HG03442 (cell line): ENCODE measurements around the gene ZNF431.
A peak's percentile ranks its signal among the peaks of the same experiment; 100 is the strongest.
"Not testable (repeated sequence)": the region's sequence is repeated elsewhere in the genome, so short reads cannot be mapped to it uniquely, and the experiment has no call there.

ENCODE experiments used
- ATAC-seq: cut with Tn5 transposase; IDR thresholded peaks from one replicate; pipeline ENCODE4 v1.9.1; 2021; ENCODE audit warnings: mild to moderate bottlenecking, moderate library complexity; ENCODE audit not compliant: unreplicated experiment

The ZNF431 gene

DNA sequence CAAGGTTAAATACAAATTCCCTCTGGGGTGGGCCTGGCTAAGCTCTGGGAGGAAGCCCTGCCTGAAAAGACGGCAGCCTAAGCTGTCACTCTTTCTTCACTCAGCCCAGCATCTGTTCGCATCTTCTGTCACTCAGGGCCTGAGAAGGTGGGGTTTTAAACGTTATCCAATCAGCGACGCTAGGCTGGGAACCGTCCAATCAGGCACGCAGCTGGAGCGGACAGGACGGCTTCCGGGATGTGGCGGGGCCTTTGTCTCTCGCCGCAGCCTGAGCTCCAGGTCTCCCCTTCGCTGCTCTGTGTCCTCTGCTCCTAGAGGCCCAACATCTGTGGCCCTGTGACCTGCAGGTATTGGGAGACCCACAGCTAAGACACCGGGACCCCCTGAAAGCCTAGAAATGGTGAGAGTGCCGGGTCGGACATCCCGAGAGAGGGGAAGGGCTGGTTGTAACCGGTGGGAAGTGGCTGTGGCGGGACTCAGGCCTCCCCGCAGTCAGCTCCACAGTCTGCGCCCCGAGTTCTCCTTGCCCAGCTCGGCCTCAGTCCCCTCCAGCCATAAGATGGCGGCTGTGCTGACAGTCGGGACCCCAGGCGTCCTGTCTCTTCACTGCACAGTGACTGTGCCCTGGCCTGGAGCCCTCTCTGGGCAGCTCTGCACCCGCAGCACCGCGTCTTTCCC is at the start of gene ZNF431:
ZNF431 (plus strand) TSS at position 254 of the 678 bp plus-strand sequence; CDS start at position 398, 144 bp downstream.
- ATAC-seq, result peak; percentile 99

DNA sequence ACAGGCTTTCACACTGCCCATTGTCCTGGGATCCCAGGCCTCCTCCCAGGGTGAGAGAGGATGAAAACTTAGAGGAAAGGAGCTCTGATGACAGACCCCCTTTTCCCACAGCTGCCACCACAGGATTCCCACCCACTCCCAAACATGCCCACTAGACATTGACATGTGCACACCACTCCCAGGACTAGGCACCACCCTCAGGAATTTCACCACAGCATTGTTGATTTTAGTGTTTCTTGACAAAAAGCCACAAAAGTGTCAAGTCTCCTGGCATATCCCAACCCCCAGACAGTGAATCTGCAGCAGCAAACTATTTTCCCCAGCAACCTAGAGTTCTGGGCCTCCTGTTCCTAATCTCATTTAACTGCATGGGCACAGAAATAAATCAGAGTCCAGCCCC is 49.7 kb upstream of the ZNF431 start:
- no peak for ATAC-seq

DNA sequence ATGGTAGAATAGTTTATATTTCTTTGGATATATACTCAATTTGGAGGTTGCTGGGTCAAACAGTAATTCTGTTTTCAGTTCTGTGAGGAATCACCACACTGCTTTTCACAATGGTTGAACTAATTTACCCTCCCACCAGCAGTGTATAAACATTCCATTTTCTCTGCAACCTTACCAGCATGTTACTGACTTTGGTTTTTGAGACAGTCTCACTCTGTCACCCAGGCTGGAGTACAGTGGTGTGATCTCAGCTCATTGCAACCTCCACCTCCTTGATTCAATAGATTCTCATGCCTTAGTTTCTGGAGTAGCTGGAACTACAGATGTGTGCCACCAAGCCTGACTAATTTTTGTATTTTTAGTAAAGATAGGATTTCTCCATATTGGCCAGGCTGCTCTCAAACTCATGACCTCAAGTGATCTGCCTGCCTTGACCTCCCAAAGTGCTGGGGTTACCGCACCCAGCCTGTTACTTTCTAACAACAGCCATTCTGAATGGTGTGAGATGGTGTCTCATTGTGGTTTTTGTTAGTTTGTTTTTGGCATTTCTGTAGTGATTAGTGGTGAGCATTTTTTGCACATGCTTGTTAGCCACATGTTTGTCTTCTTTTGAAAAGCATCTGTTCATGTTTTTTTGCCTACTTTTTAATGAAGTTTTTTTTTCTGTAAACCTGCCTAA is 47.4 kb upstream of the ZNF431 start:
- no peak for ATAC-seq

DNA sequence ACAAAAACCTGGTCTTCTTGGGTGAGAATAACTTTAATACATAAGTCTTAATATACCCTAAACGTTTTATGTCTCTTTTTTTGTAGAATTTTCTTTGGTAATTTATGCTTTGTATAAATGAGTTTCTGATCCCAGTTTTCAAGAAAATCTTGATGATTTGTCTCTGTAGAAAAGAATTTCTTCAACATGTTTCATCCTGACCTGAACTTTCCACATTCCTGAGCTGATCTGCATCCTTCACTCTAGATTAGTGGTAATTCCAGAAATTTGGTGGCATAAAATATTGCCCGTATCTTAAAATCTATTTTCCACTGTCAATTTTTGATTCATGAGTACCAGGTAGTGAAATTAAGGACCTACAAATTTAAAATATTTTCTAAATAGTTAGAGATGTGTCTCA is 43.5 kb upstream of the ZNF431 start:
- no peak for ATAC-seq

DNA sequence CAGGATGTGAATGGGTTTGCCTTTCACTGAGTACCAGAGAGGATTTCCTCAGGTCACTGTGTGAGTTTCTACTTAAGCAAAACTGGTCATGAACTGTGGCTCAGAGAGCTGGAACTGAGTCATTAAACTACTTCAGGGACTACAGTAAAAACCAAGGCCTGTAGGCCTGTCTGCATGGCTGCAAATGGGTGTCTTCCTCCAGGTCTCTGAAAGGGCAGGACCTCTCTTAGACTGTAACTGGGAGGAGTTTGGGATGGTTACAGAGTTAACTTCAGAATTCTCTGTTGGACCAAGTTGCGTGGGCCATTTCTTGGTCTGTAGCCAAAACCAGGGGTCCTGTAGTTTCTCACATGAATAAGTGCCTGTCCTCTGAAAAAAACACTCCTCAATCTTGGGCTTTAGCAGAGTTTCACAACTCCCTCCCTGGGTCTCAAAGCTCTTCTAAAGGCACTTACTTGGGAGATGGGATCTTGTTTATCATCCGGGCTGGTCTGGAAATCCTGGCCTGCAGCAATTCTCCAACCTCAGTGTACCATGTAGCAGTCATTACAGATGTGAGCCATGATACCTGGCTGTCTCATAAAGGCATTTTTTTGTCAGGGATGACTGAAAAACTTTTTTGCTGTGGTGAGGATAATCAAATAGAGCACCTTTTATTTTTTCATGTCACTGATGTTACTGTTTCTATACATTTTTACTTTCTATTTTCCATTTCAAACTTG is 40.2 kb upstream of the ZNF431 start:
- ATAC-seq, result no peak

DNA sequence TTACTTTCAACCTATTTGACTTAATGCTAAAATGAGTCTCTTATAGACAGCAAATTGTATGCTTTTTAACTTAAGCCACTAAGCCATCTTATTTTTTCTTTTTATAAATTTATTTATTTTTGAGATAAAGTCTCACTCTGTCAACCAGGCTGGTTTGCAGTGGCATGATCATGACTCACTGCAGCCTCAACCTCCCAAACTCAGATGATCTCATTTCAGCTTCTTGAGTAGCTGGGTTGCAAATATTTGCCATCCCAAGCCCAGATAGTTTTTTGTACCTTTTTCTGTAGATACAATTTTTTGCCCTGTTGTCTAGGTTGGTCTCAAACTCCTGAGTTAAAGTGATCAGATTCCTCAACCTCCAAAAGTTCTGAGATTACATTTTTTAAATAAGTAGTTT is 32.7 kb upstream of the ZNF431 start:
- no peak for ATAC-seq

DNA sequence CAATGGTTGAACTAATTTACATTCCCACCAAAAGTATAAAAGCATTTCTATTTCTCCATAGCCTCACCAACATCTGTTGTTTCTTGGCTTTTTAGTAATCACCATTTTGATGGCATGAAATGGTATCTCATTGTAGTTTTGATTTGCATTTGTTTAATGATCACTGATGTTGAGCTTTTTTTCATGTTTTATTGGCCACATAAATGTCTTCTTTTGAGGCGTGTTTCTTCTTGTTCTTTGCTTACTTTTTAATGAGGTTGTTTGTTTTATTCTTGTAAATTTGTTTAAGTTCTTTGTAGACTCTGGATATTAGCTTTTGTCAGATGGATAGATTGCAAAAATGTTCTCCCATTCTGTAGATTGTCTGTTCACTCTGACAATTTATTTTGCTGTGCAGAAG is 31.7 kb upstream of the ZNF431 start:
- ATAC-seq, result no peak

DNA sequence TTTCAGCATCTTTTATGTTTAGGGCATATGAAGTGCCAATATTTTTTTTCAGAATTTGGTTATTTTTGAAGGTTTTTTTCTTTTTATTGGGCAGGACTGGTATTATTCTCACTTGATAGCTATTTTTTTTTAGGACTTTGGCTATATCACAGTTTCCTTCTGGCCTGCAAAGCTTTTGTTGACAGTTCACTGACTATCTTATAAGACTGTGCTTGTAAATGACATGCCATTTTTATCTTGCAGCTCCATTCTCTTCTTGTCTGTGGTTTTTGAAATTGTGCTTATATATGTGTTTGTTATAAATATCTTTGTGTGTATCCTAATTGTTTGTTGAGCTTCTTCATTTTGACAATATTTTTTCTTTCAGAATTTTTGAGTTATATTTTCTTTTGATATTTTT is 26.4 kb upstream of the ZNF431 start:
- no peak for ATAC-seq

DNA sequence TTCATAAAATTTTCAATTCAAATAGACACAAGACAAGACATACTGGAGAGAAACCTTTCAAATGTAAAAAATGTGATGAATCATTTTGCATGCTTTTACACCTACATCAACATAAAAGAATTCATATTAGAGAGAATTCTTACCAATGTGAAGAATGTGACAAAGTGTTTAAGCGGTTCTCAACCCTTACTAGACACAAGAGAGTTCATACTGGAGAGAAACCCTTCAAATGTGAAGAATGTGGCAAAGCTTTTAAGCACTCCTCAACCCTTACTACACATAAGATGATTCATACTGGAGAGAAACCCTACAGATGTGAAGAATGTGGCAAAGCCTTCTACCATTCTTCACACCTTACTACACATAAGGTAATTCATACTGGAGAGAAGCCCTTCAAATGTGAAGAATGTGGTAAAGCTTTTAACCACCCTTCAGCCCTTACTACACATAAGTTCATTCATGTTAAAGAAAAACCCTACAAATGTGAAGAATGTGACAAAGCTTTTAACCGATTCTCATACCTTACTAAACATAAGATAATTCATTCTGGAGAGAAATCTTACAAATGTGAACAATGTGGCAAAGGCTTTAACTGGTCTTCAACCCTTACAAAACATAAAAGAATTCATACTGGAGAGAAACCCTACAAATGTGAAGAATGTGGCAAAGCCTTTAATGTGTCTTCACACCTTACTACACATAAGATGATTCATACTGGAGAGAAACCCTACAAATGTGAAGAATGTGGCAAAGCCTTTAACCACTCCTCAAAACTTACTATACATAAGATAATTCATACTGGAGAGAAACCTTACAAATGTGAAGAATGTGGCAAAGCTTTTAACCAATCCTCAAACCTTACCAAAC is 24.6 kb upstream of the ZNF431 start:
- ATAC-seq, result no peak

DNA sequence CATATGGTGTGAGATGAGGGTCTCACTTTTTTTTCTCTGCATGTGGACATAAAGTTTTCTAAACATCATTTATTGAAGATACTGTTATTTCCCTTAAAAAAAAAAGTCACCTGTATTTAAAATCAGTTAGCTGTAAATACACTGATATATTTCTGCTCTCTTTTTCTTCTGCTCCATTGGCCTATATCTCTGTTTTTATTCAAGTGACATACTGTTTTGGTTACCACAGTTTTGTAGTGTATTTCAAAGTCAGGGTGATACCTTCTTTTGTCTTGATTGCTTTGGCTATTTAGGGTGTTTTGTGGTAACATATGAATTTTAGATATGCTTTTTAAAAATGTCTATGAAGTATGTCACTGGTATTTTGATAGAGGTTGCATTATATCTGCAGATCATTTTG is 15.8 kb upstream of the ZNF431 start:
- ATAC-seq, result no peak

DNA sequence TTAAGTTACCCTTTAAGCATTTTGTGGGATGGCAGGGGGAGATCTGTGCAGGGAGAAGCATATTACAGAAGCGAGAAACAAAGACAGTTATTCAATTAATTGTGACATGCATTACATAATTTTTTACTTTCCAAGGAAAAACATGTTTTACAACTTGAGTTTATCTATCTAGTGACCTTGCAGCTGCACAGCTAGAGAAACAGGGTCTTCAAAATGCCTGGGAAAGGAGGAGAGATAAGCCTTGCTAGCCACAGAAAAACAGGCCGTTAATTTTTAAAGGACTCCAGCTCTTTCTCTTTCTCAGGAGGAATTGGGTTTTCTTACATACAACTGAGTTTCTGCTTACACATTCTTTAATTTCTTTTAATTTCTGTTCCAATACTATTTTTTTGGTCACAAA is 14.8 kb upstream of the ZNF431 start:
- ATAC-seq, result no peak

DNA sequence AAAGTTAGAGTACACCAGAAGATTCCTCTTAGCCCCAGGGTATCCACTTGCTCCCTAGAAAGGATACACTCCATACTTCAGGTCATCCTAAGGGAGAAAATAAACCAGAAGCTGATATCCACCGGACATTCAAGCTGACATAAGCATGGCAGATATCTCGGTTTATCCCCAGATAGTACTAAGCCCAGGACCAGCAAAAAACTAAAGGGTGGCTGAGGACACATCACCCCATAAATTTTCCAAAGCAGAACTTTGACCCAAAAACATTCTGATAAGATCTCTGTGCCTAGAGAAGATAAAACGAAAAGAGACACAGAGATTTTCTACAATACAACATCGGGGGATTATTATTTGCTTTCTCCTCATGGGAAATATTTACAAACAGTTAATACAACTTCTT is 13.9 kb upstream of the ZNF431 start:
- no peak for ATAC-seq

DNA sequence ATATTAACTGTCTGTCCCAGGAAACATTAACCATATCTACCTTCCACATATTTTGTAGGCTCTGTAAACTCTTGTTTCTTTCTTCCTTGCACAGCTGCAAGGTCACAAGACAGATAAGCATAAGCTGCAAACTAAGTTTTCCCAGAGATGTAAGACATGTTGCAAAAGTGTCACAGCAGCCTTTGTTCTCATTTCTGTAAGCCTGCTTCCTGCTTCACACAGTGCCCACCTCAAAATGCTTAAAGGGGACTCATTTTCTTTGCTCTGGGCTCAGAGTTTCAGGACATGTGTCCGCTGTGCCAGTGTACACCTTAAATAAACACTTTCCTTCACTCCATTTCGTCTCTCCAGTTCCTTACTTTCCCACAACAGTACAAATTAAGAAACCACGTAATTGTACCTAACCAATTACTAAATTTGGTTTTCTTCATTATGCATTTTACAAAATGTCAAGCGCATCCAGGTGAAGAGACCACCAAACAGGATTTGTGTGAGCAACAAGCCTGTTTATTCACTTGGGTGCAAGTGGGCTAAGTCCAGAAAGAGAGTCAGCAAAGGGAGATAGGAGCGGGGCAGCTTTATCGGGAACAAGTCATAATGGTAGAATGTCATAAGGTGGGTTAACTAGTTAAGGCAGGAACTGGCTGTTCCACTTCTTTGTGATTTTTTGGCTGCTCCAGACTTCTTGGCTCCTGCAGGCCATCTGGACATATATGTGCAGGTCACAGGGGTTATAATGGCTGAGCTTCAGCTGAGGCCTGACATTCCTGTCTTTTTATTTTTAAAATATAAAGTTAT is 12.7 kb upstream of the ZNF431 start:
- no peak for ATAC-seq

DNA sequence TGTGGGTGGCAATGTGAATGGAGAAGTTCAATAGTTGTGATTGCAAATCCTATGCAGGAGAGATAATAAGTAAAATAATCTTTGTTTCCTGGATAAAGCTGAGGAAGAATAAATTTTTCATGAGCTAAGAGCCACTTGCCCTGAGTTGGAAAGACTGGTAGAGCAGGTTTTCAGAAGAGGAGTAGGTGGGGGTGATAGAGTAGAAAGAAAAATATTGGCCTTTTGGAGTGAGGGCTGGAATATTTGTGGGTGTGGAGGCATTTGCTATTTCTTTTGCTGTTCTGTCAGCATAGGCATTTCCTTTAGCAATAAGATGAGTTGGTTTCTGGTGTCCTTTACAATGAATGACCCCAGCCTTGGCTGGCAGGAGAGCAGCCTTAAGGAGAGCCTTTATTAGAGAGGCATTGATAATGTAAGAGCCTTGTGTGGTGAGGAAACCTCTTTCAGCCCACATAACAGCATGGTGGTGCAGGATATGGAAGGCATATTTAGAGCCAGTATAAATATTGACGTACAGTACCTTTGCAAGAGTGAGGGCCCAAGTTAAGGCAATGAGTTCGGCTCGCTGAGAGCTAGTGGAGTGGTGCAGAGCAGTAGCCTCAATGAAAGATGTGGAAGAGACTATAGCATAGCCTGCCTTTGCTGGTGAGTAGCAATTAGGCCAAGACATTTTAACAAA is 11.6 kb upstream of the ZNF431 start:
- ATAC-seq, result no peak

DNA sequence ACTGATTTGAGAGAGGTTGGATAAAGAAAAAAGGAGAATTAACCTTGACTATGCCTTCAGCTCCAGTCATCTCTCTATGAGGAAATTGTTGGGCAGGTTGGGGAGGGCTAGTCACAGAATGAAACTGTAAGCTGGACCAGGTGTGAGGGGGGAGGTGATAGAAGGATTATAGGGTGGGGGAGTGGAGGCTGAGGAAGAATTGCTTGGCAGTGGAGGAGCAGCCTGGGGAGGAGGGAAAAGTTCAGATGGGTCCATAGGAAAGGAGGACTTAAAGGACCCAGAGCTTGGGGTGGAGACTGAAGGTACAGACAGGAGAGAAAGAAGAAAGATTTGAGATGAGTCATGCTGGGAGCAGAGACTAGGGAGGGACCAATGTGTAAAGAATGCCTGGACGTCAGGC is 8.2 kb upstream of the ZNF431 start:
- ATAC-seq, result no peak

DNA sequence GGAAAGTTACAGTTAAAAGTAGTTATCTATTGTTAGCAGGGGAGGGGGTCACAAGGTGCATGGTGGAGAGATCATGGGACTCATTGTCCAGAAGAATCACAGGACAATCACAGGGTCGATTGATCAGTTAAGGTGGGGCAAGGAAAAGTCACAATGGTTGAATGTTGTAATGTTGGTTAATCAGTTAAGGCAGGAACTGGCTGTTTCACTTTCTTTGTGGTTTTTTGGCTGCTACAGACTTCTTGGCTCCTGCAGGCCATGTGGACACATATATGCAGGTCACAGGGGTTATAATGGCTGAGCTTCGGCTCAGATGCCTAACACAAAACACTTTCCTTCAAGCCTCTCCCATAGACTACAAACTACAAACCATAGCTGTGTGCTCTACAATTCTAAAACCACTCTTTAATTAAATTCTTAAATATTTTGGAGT is 6.9 kb upstream of the ZNF431 start:
- no peak for ATAC-seq

DNA sequence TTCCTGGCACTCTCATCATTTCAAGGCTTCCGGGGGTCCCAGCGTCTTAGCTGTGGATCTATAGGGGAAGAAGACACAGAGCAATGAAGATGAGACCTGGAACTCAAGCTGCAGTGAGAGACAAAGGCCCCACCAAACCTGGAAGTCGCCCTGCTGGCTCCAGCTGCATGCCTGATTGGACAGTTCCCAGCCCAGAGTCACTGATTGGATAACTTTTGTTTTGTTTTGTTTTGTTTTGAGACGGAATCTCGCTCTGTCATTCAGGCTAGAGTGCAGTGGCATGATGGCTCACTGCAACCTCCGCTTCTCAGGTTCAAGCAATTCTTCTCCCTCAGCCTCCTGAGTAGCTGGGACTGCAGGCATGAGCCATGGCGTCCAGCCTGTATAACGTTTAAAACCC is 6.4 kb upstream of the ZNF431 start:
- no peak for ATAC-seq

DNA sequence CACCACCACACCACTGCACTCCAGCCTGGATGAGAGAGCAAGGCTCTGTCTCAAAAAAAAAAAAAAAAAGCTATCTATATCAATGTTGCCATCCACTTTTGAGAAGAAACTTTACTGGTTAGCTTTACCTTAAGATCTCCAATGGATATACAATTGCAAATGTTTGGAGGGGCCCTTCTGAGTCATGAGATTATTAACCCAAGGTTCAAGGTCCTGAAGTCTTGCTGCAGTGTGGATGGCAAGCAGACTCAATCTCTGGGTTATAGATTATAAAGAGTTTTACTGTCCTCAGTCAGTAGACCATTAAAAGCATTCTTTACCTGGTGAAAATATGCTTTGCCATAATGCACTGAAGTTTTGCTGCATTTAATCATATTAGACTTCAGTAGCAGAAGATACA is 3.7 kb upstream of the ZNF431 start:
- ATAC-seq, result no peak

DNA sequence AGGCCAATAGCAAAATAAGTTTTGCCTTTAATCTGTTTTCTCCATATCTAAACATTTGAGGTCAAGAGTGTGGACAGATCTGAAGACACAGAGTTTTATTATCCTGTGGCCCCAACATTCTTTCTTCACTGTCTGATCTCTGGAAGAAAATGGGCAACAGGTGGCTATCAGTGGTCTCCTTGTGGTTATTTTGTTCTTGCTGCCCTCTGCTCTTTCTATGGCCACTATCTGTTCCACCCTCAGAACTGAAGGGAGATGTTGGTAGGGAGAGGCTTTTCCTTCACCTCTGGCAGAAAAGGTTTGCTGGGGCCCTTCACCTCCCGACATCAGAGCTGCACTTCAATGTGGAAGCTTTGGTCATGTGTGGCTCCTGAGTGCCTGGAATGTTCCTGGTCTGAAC is 834 bp upstream of the ZNF431 start:
- ATAC-seq, result not testable (repeated sequence)

DNA sequence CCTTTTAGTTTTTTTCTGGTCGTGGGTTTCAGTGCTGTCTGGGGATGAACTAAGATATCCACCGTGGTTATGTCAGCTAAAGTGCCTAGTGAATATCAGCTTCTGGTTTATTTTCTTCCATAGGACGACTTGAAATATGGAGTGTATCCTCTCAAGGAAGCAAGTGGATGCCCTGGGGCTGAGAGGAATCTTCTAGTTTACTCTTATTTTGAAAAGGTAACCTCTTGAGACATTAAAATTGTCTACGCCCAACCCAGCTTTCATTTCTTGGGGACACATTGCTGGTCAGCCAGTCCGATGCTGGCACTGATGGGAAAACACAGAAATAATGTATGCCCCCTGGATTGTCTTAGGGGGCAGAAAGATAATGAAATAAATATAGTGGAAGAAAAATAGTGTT is 1.6 kb downstream of the ZNF431 start:
- no peak for ATAC-seq
